ENCODE results near the gene MASTL.
"Not testable (repeated sequence)": the region's sequence is repeated elsewhere in the genome, so short reads cannot be mapped to it uniquely, and the experiment has no call there.

GRCh38 chr10:27156566-27156965 lies 1.4 kb downstream of the MASTL start:
- TF ChIP-seq POLR2A, CTCF, EP300 (IDR thresholded peaks at IDR 0.05): not testable (repeated sequence)
